Endothelial cell of umbilical vein (primary cell): ENCODE data around the gene ACOT13. TPM values are rescaled to one million over a fixed set of nuclear protein-coding genes. Genes with fewer than 3 reads are reported as not detected.

Source experiments
- BruUV-seq: library from RNA; stranded (reverse); fragments of 400-500 nt; replicated peaks from 2 replicates; lab custom pipeline; 2021; lab: Mats Ljungman, UMichigan
- CTCF ChIA-PET: fragments of 300-600, 350-600 bp; sonication (Branson Sonifier 250); formaldehyde crosslinking; loops from one replicate; lab custom pipeline; 2021; ENCODE audit warnings: antibody characterized with exemption, inconsistent platforms; lab: Charles Lee
- POLR2A ChIA-PET: fragments of 300-600, 350-600 bp; sonication (Branson Sonifier 250); formaldehyde crosslinking; loops from one replicate; lab custom pipeline; 2021; ENCODE audit warnings: antibody characterized with exemption, inconsistent platforms; lab: Charles Lee
- DNase-seq: peaks from one replicate; pipeline ENCODE4 v3.0.0-alpha.2; 2011; ENCODE audit warnings: low read depth, low spot score
- FAIRE-seq: peaks from 2 replicates; lab custom pipeline; 2011; peaks lifted over from hg19 to GRCh38; lab: Jason Lieb, UNC
- H2AFZ ChIP-seq: 2 replicates; pipeline ENCODE4 v1.6.0; 2012; ENCODE audit warnings: low read depth, low read length, control low read depth, inconsistent platforms
- H3K27ac ChIP-seq: 2 replicates; pipeline ENCODE4 v1.5.1; 2011; ENCODE audit warnings: low read depth, mild to moderate bottlenecking, control low read depth, low read length, moderate library complexity; ENCODE audit not compliant: insufficient read depth
- H3K27me3 ChIP-seq, 2 experiments: 2 replicates each; pipeline versions ENCODE4 v1.6.0 to v1.6.1; 2011; ENCODE audit warnings: low read length in 2 of 2, mixed read lengths in 1 of 2; ENCODE audit not compliant: control insufficient read depth in 2 of 2, insufficient read depth in 2 of 2
- H3K36me3 ChIP-seq, 2 experiments: 2 replicates in 1 of 2; 3 replicates in 1 of 2; pipeline ENCODE4 v1.5.1; 2011; ENCODE audit warnings: low read length in 2 of 2, mild to moderate bottlenecking in 1 of 2, moderate library complexity in 1 of 2; ENCODE audit not compliant: control insufficient read depth in 2 of 2, insufficient read depth in 2 of 2; ENCODE audit errors: extremely low read depth in 1 of 2
- H3K4me1 ChIP-seq: 3 replicates; pipeline ENCODE4 v1.5.1; 2011; ENCODE audit warnings: mild to moderate bottlenecking, low read length; ENCODE audit not compliant: control insufficient read depth, insufficient read depth; ENCODE audit errors: extremely low read depth
- H3K4me2 ChIP-seq: 2 replicates; pipeline ENCODE4 v1.6.1; 2011; ENCODE audit warnings: low read length, control low read depth, mixed read lengths; ENCODE audit not compliant: insufficient read depth
- H3K4me3 ChIP-seq, 3 experiments: fragments of 200-600 bp in 1 of 3; sonication (generic), shearing (Covaris generic) in 1 of 3; replicated peaks in 1 of 3; 2 replicates each; pipeline ENCODE4 v1.5.1; 2011 to 2016; ENCODE audit warnings: control low read depth in 3 of 3, low read length in 3 of 3, mild to moderate bottlenecking in 2 of 3, inconsistent platforms in 1 of 3, low read depth in 1 of 3, moderate library complexity in 1 of 3; ENCODE audit not compliant: insufficient read depth in 1 of 3
- H3K79me2 ChIP-seq: 2 replicates; pipeline ENCODE4 v1.6.0; 2012; ENCODE audit warnings: low read length, inconsistent platforms; ENCODE audit not compliant: control insufficient read depth, insufficient read depth
- H3K9ac ChIP-seq: replicated peaks from 2 replicates; pipeline ENCODE3; 2011; ENCODE audit warnings: low read length, control low read depth; ENCODE audit not compliant: insufficient read depth; ENCODE audit errors: extremely low read depth
- H3K9me1 ChIP-seq: replicated peaks from 3 replicates; pipeline ENCODE4 v1.6.0; 2011; ENCODE audit warnings: mild to moderate bottlenecking, low read length; ENCODE audit not compliant: control insufficient read depth, insufficient read depth; ENCODE audit errors: extremely low read depth
- H3K9me3 ChIP-seq: replicated peaks from 2 replicates; pipeline ENCODE4 v1.5.1; 2012; ENCODE audit warnings: low read length, inconsistent platforms; ENCODE audit not compliant: control insufficient read depth, insufficient read depth
- H4K20me1 ChIP-seq: replicated peaks from 2 replicates; pipeline ENCODE3; 2011; ENCODE audit warnings: mild to moderate bottlenecking, low read length; ENCODE audit not compliant: control insufficient read depth, insufficient read depth; ENCODE audit errors: extremely low read depth
- EZH2 ChIP-seq: IDR thresholded peaks from 2 replicates; pipeline ENCODE4 v1.6.1; 2012; ENCODE audit warnings: borderline replicate concordance, low read depth, mild to moderate bottlenecking, moderate library complexity, low read length, inconsistent platforms; ENCODE audit not compliant: severe bottlenecking
- FOS ChIP-seq: IDR thresholded peaks from 2 replicates; pipeline ENCODE4 v1.6.1; 2011; ENCODE audit warnings: mild to moderate bottlenecking, low read length, moderate library complexity, borderline replicate concordance; ENCODE audit not compliant: insufficient read depth
- JUN ChIP-seq: IDR thresholded peaks from 2 replicates; pipeline ENCODE4 v1.6.1; 2011; ENCODE audit warnings: borderline replicate concordance, low read depth; ENCODE audit not compliant: insufficient read length, insufficient read depth
- MYC ChIP-seq: IDR thresholded peaks from one replicate; pipeline ENCODE4 v1.6.1; 2011; ENCODE audit warnings: mild to moderate bottlenecking, low read depth, low read length
- POLR2AphosphoS5 ChIP-seq: IDR thresholded peaks from 2 replicates; pipeline ENCODE4 v1.6.1; 2012; ENCODE audit warnings: low read depth, mild to moderate bottlenecking, control low read depth, low read length, moderate library complexity; ENCODE audit not compliant: insufficient read depth
- dilution Hi-C: fragments of 300-500 bp; cut with MboI; formaldehyde crosslinking; loops from one replicate; pipeline ENCODE4 v1.15.0; 2019; ENCODE audit warnings: low sequenced_read_pairs; ENCODE audit not compliant: extremely low pct_ligation_motif_present
- intact Hi-C: fragments of 100-400 bp; cut with micrococcal nuclease; formaldehyde crosslinking; loops from one replicate; pipeline ENCODE4 v1.10.0; 2022
- polyA plus RNA-seq, 4 experiments: library from polyadenylated mRNA; depleted of rRNA in 3 of 4; stranded (reverse) in 3 of 4; unstranded in 1 of 4; fragments of >200 nt; gene quantifications; 2 replicates each; pipeline versions ENCODE4 v1.2.1 to v1.2.3, GENCODE V29; 2011 to 2012; ENCODE audit warnings: missing spikeins in 1 of 4
- total RNA-seq: library from RNA; stranded (reverse); gene quantifications from 2 replicates; pipeline ENCODE4 v1.2.3, GENCODE V29; 2021
- TF ChIP-seq, protein P1 (sequence below), 2 donors: IDR thresholded peaks; 1 replicate in 1 of 2; 2 replicates in 1 of 2; pipeline ENCODE4 v1.5.1; 2011; ENCODE audit warnings: low read length in 2 of 2, mild to moderate bottlenecking in 2 of 2, moderate library complexity in 2 of 2, control low read depth in 1 of 2, inconsistent platforms in 1 of 2, low read depth in 1 of 2; ENCODE audit not compliant: insufficient read depth in 1 of 2; ENCODE audit errors: extremely low read depth in 1 of 2

The ACOT13 gene
- total and polyA plus RNA-seq, 2 donors (not counting 3 experiments of a cell fraction or from before 2014, with no cell fraction given) = 7.7 to 24.1 TPM

DNA sequence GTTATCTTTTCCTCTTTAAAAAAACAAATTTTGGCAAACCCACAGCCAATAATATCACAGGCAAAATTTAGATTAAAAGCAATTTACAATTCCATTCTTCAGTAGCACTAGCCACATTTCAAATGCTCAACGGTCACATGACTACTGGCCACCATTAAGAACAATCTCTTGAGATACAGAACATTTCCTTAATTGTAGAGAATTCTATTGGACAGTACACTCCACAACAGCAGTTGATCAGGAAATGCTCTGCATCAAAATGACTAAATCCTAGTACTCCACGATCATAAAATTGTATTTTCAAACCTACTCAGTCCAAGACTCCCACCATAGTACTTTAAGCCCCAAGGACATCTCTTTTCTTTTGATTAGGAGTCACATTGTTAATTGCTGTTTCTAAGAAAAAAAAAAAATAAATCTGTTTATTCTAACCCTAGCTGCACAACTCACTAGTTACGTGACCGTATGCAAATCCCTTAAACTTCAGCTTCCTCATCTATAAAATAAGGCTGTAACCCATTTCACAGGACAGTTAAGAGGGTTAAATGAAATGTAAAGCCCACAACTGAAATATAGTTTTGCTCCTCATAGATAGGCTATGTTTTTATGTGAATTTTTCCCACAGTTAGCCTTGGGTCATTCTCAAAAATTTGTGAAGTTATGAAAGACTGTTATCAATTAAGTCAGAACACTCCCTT, 42.3 kb downstream of the ACOT13 start:
- H3K4me1 ChIP-seq = no peaks in the 10 kb centered on the region
- peaks cover 14% of the 10 kb centered on the region for H4K20me1 ChIP-seq
- dilution Hi-C loops = no loop called here
- peaks cover 45 to 61% of the 10 kb centered on the region in 2 experiments for H3K36me3 ChIP-seq
- H3K79me2 ChIP-seq = peaks cover 50% of the 10 kb centered on the region
- H3K27ac ChIP-seq = no peak overlapping the region
- H3K4me2 ChIP-seq = no peak overlapping the region
- no peak overlapping the region for H3K4me3 ChIP-seq
- no peaks in the 10 kb centered on the region for H3K27me3 ChIP-seq
- BruUV-seq = no TSS peak
- TF ChIP-seq JUN = no peak
- no peak for TF ChIP-seq FOS
- TF ChIP-seq EZH2 = no peak
- TF ChIP-seq, protein P1, sequence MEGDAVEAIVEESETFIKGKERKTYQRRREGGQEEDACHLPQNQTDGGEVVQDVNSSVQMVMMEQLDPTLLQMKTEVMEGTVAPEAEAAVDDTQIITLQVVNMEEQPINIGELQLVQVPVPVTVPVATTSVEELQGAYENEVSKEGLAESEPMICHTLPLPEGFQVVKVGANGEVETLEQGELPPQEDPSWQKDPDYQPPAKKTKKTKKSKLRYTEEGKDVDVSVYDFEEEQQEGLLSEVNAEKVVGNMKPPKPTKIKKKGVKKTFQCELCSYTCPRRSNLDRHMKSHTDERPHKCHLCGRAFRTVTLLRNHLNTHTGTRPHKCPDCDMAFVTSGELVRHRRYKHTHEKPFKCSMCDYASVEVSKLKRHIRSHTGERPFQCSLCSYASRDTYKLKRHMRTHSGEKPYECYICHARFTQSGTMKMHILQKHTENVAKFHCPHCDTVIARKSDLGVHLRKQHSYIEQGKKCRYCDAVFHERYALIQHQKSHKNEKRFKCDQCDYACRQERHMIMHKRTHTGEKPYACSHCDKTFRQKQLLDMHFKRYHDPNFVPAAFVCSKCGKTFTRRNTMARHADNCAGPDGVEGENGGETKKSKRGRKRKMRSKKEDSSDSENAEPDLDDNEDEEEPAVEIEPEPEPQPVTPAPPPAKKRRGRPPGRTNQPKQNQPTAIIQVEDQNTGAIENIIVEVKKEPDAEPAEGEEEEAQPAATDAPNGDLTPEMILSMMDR (IDR thresholded peaks at IDR 0.05; ENCODE audit: extremely low read depth in 1 of 2, insufficient read depth in 1 of 2, low read depth in 1 of 2, low read length in 2 of 2) = no peak
- TF ChIP-seq POLR2AphosphoS5 = no peak
- no peak for TF ChIP-seq MYC
- H3K9ac ChIP-seq = no peak overlapping the region
- no peaks in the 10 kb centered on the region for H3K9me1 ChIP-seq
- no peak for FAIRE-seq
- POLR2A ChIA-PET = no interaction called here
- CTCF ChIA-PET = interaction anchor here (1.0 to 1.5 kb wide), 2 partner anchors 9 to 128 kb away, joined by 4 to 6 read pairs; partner anchors contain the start of gene C6orf62
- no peak for DNase-seq
- no peak overlapping the region for H2AFZ ChIP-seq
- H3K9me3 ChIP-seq = no peaks in the 10 kb centered on the region
- intact Hi-C loops = no loop called here
